Astrocyte of the spinal cord (primary cell): ENCODE measurements around the gene POMT2.

Experiments used
- DNase-seq: peaks from one replicate; pipeline ENCODE4 v3.0.0; 2011; ENCODE audit warnings: low read depth, low spot score
- H3K4me3 ChIP-seq: 2 replicates; pipeline ENCODE4 v1.5.1; 2011; ENCODE audit warnings: low read depth, mild to moderate bottlenecking, low read length, moderate library complexity
- in situ Hi-C: cut with HindIII; loops from 2 replicates; pipeline ENCODE4 v1.10.0; 2017; ENCODE audit warnings: low sequenced_read_pairs
- TF ChIP-seq, protein P1 (sequence below): IDR thresholded peaks from 2 replicates; pipeline ENCODE4 v1.5.1; 2012; ENCODE audit warnings: low read depth, mild to moderate bottlenecking, low read length, inconsistent platforms

POMT2 gene

GRCh38 chr14:77305696-77306095 lies 15.0 kb downstream of the POMT2 start:
- H3K4me3 ChIP-seq, result no peak overlapping the region
- DNase-seq, result no peak
- TF ChIP-seq, protein P1, sequence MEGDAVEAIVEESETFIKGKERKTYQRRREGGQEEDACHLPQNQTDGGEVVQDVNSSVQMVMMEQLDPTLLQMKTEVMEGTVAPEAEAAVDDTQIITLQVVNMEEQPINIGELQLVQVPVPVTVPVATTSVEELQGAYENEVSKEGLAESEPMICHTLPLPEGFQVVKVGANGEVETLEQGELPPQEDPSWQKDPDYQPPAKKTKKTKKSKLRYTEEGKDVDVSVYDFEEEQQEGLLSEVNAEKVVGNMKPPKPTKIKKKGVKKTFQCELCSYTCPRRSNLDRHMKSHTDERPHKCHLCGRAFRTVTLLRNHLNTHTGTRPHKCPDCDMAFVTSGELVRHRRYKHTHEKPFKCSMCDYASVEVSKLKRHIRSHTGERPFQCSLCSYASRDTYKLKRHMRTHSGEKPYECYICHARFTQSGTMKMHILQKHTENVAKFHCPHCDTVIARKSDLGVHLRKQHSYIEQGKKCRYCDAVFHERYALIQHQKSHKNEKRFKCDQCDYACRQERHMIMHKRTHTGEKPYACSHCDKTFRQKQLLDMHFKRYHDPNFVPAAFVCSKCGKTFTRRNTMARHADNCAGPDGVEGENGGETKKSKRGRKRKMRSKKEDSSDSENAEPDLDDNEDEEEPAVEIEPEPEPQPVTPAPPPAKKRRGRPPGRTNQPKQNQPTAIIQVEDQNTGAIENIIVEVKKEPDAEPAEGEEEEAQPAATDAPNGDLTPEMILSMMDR, result no peak
- in situ Hi-C loops, result no loop called here

- H3K4me3 ChIP-seq, result no peak overlapping the region
- TF ChIP-seq, protein P1, result no peak
- in situ Hi-C loops, result no loop called here
- DNase-seq, result peak; percentile 95
Observed at GRCh38 chr14:77303417-77304156, 17.1 kb downstream of the POMT2 start.

DNA sequence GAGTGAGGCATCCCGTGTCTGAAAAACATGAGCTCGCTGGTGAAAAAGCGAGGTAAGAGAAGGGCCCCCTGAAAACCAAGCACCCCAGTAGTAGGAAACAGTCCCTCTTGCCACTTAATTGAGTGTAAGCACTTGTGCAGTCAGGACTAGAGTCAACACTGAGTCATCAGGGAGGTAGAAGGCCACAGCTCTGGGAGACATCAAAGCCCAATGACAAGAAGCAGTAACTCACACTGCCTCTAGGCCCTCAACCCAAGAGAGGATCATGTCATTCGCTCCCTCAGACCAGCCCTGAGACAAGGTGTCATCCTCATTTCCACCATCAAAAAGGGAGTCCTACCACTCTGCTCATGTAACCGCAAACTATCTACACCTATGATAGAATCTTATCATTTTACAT lies 17.8 kb downstream of the POMT2 start:
- TF ChIP-seq, protein P1, result no peak
- DNase-seq, result peak; percentile 62
- in situ Hi-C loops, result no loop called here
- H3K4me3 ChIP-seq, result no peak overlapping the region

DNA sequence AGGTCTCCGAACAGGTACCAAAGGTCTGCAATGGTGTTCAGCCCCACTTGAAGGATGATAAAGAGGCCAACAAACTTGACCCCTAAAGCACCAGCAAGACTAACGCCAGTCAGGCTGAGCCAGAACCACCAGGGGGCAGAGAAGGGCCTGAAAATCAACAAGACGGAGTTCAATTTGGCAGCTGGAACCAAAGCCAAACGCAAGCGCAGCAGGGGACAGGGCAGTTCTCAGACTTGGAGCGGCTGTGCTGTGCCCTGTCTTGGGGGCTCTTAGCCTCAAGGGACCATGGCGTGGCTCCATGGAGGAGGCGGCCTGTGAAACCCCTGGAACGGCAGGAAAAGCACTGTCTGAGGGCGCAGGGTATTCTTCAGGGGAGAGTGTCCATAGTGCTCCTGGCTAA lies 19.6 kb downstream of the POMT2 start:
- in situ Hi-C loops, result no loop called here
- DNase-seq, result peak; percentile 88
- H3K4me3 ChIP-seq, result no peak overlapping the region

DNA sequence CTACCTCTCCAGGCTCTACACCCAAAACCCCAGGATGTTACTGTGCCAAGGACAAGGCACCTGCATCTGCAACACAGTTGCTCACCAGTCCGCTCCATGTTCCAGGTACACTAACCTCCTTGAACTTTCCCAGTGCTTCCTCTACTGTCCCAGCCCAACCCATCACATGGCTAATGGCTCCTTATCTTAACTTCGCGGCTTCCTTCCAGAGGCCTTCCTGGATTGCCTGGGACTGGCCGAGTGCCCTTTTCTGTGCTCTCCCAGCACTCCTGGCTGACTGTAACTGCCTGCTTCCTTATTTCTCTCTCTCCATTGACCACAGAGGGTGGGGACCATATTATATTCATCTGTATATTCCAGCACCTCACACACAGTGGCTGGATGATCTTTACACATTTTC lies 20.9 kb downstream of the POMT2 start:
- TF ChIP-seq, protein P1, result no peak
- in situ Hi-C loops, result no loop called here
- no peak for DNase-seq

More for the DNA sequence above, 19.6 kb downstream of the POMT2 start:
- TF ChIP-seq, protein P1, result peak; percentile 94

GRCh38 chr14:77296906-77297305 lies 23.8 kb downstream of the POMT2 start:
- in situ Hi-C loops, result no loop called here
- DNase-seq, result no peak
- no peak overlapping the region for H3K4me3 ChIP-seq
- TF ChIP-seq, protein P1, result no peak

More for the DNA sequence above, 20.9 kb downstream of the POMT2 start:
- no peak overlapping the region for H3K4me3 ChIP-seq
